ENCODE data around the gene TSPAN14.

DNA sequence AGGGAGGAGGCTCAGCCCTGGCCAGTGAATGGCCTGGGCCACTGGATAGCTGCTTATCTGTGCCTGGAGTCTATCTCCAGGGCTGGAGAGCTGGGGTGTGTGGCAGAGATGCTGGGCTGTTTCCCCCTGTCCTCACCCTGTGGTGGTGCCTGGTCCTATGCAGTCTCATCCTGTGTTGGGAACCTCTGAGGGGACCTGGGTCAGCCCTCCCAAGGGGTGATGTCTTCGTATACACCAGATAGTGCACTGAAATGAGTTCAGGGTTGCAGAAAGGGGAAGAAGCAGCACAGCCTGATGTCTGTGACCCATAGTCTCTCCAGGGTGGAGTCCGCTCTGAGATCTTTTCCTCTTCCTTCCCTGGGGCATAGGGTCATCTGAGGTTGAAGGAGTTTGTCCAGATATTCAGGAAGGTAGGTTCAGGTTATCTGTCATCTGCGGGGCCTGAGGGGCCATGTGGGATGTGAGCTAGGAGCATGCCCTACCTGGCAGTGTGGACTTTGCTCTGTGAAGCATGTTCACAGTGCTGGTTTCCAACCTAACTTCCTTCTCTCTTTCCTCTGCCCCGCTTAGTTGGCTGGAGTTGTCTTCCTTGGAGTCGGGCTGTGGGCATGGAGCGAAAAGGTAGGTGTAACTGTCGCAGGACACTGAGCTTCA, 50.2 kb downstream of the TSPAN14 start:
- TF ChIP-seq, protein P1, sequence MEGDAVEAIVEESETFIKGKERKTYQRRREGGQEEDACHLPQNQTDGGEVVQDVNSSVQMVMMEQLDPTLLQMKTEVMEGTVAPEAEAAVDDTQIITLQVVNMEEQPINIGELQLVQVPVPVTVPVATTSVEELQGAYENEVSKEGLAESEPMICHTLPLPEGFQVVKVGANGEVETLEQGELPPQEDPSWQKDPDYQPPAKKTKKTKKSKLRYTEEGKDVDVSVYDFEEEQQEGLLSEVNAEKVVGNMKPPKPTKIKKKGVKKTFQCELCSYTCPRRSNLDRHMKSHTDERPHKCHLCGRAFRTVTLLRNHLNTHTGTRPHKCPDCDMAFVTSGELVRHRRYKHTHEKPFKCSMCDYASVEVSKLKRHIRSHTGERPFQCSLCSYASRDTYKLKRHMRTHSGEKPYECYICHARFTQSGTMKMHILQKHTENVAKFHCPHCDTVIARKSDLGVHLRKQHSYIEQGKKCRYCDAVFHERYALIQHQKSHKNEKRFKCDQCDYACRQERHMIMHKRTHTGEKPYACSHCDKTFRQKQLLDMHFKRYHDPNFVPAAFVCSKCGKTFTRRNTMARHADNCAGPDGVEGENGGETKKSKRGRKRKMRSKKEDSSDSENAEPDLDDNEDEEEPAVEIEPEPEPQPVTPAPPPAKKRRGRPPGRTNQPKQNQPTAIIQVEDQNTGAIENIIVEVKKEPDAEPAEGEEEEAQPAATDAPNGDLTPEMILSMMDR (IDR thresholded peaks at IDR 0.05): no peak
- TF ChIP-seq POLR2A (IDR thresholded peaks at IDR 0.05): no peak

Measured in adrenal gland (tissue), 5 donors.